GM23338 (cell line): ENCODE measurements around the gene TULP4. TPM values are rescaled to one million over a fixed set of nuclear protein-coding genes. Genes with fewer than 3 reads are reported as not detected.

Experiments used
- ATAC-seq: fragments of 200-7000 bp; cut with Tn5 transposase; 3 replicates; pipeline ENCODE4 v1.9.1; 2020
- DNase-seq: peaks from one replicate; pipeline ENCODE4 v3.0.0-alpha.2; 2015; ENCODE audit warnings: low spot score
- H2AFZ ChIP-seq: fragments of 200-600 bp; sonication (generic); 2 replicates; pipeline ENCODE4 v1.8.0; 2016; ENCODE audit warnings: antibody characterized with exemption, mild to moderate bottlenecking, moderate library complexity
- H3F3A ChIP-seq: fragments of 200-600 bp; sonication (generic); replicated peaks from 2 replicates; pipeline ENCODE4 v1.8.0; 2017; ENCODE audit warnings: antibody characterized with exemption, mixed run types, low read depth
- H3K27ac ChIP-seq: fragments of 200-600 bp; sonication (generic); 2 replicates; pipeline ENCODE4 v1.6.1; 2016; ENCODE audit warnings: low read depth
- H3K27me3 ChIP-seq: fragments of 200-600 bp; sonication (generic); 2 replicates; pipeline ENCODE4 v1.8.0; 2016; ENCODE audit warnings: mild to moderate bottlenecking, mixed run types, moderate library complexity; ENCODE audit not compliant: insufficient read depth
- H3K36me3 ChIP-seq: fragments of 200-600 bp; sonication (generic); 2 replicates; pipeline ENCODE4 v1.8.0; 2016; ENCODE audit warnings: mild to moderate bottlenecking; ENCODE audit not compliant: insufficient read depth
- H3K4me1 ChIP-seq: fragments of 200-600 bp; sonication (generic); 2 replicates; pipeline ENCODE4 v1.8.0; 2016; ENCODE audit warnings: mild to moderate bottlenecking, moderate library complexity; ENCODE audit not compliant: insufficient read depth
- H3K4me2 ChIP-seq: fragments of 200-600 bp; sonication (generic); 2 replicates; pipeline ENCODE4 v1.7.1; 2017; ENCODE audit warnings: mixed run types
- H3K4me3 ChIP-seq: fragments of 200-600 bp; sonication (generic); 2 replicates; pipeline ENCODE4 v1.6.1; 2016; ENCODE audit warnings: mixed run types
- H3K79me2 ChIP-seq: fragments of 200-600 bp; sonication (generic); replicated peaks from 2 replicates; pipeline ENCODE4 v1.8.0; 2017; ENCODE audit warnings: mild to moderate bottlenecking; ENCODE audit not compliant: insufficient read depth
- H3K9me2 ChIP-seq: fragments of 200-600 bp; sonication (generic); 2 replicates; pipeline ENCODE4 v1.8.0; 2017; ENCODE audit not compliant: insufficient read depth
- H4K20me1 ChIP-seq: fragments of 200-600 bp; sonication (generic); replicated peaks from 2 replicates; pipeline ENCODE4 v1.8.0; 2017; ENCODE audit warnings: mild to moderate bottlenecking; ENCODE audit not compliant: insufficient read depth
- H3K27ac Mint-ChIP-seq: 2 replicates; pipeline ENCODE4 v1.8.0; 2020; ENCODE audit warnings: inconsistent platforms, mild to moderate bottlenecking, moderate library complexity, mixed read lengths
- H3K27me3 Mint-ChIP-seq: 3 replicates; pipeline ENCODE4 v1.8.0; 2022; ENCODE audit warnings: low read depth, mild to moderate bottlenecking, moderate library complexity, mixed read lengths, inconsistent platforms; ENCODE audit not compliant: insufficient read depth, poor library complexity
- H3K36me3 Mint-ChIP-seq: 3 replicates; pipeline ENCODE4 v1.8.0; 2021; ENCODE audit warnings: low read depth, mild to moderate bottlenecking, inconsistent platforms, moderate library complexity, mixed read lengths
- H3K4me1 Mint-ChIP-seq: 3 replicates; pipeline ENCODE4 v1.8.0; 2020; ENCODE audit warnings: mild to moderate bottlenecking, inconsistent platforms, mixed read lengths
- H3K4me3 Mint-ChIP-seq: 3 replicates; pipeline ENCODE4 v1.8.0; 2021; ENCODE audit warnings: moderate library complexity, mild to moderate bottlenecking, inconsistent platforms, mixed read lengths
- H3K9me3 Mint-ChIP-seq: 3 replicates; pipeline ENCODE4 v1.8.0; 2020; ENCODE audit warnings: moderate library complexity, mild to moderate bottlenecking, inconsistent platforms, mixed read lengths
- CREB1 ChIP-seq: fragments of 250-450 bp; sonication (Bioruptor Pico); IDR thresholded peaks from 2 replicates; pipeline ENCODE4 v1.5.0; 2020; ENCODE audit warnings: low read depth, mild to moderate bottlenecking, moderate library complexity
- ETS1 ChIP-seq: IDR thresholded peaks from 2 replicates; pipeline ENCODE4 v1.6.1; 2016; ENCODE audit warnings: antibody characterized with exemption
- EZH2phosphoT487 ChIP-seq: fragments of 200-600 bp; sonication (generic); IDR thresholded peaks from one replicate; pipeline ENCODE4 v1.8.1; 2018; ENCODE audit warnings: antibody characterized with exemption; ENCODE audit not compliant: unreplicated experiment
- JUNB ChIP-seq: IDR thresholded peaks from one replicate; pipeline ENCODE4 v1.6.1; 2016; ENCODE audit warnings: antibody characterized with exemption; ENCODE audit not compliant: unreplicated experiment
- POLR2AphosphoS5 ChIP-seq: IDR thresholded peaks from 2 replicates; pipeline ENCODE4 v1.6.1; 2016; ENCODE audit warnings: antibody characterized with exemption, low read depth
- REST ChIP-seq: IDR thresholded peaks from one replicate; pipeline ENCODE4 v1.6.1; 2018; ENCODE audit warnings: antibody characterized with exemption; ENCODE audit not compliant: unreplicated experiment
- ZNF114 ChIP-seq: fragments of 250-450 bp; sonication (Bioruptor Pico); IDR thresholded peaks from 2 replicates; pipeline ENCODE4 v1.5.0; 2020; ENCODE audit warnings: mild to moderate bottlenecking, moderate library complexity
- ZNF462 ChIP-seq: fragments of 250-450 bp; sonication (Bioruptor Pico); IDR thresholded peaks from 2 replicates; pipeline ENCODE4 v1.5.0; 2020; ENCODE audit warnings: mild to moderate bottlenecking, moderate library complexity
- polyA plus RNA-seq: library from polyadenylated mRNA; unstranded; fragments of >200 nt; fragmentation: Nextera tagmentation; extraction: Ambion mirVana; gene quantifications from 2 replicates; pipeline ENCODE4 v1.2.1, GENCODE V29; 2016
- total RNA-seq: library from RNA; depleted of rRNA; stranded (reverse); fragments of >200 nt; shearing (Covaris generic); gene quantifications from 2 replicates; pipeline ENCODE4 v1.2.3, GENCODE V29; 2014

TULP4 gene
- total and polyA plus RNA-seq, 2 experiments from 2014 or later, result 31.2 to 50.2 TPM

- no peak for TF ChIP-seq REST
- TF ChIP-seq JUNB, result no peak
Observed at GRCh38 chr6:158361961-158362669, 49.9 kb downstream of the TULP4 start (continued).

GRCh38 chr6:158366363-158366762, 54.1 kb downstream of the TULP4 start:
- H3K4me1 Mint-ChIP-seq, result no peaks in the 10 kb centered on the region
- H2AFZ ChIP-seq, result no peak overlapping the region
- peaks cover 4% of the 10 kb centered on the region for H3K27me3 Mint-ChIP-seq
- H3K36me3 Mint-ChIP-seq, result no peaks in the 10 kb centered on the region; the same call in 2 of the 3 replicates
- ATAC-seq (no peak), DNase-seq (no peak)
- no peak overlapping the region; the same call in 2 of the 3 replicates for H3K4me3 Mint-ChIP-seq
- no peaks in the 10 kb centered on the region; the same call in 1 of the 2 replicates for H4K20me1 ChIP-seq
- no peaks in the 10 kb centered on the region for H3K27me3 ChIP-seq
- H3K36me3 ChIP-seq, result no peaks in the 10 kb centered on the region
- H3K79me2 ChIP-seq, result no peaks in the 10 kb centered on the region; the same call in 1 of the 2 replicates
- no peaks in the 10 kb centered on the region for H3F3A ChIP-seq
- H3K9me3 Mint-ChIP-seq, result peaks cover 4% of the 10 kb centered on the region; the same call in 1 of the 3 replicates
- no peaks in the 10 kb centered on the region for H3K4me1 ChIP-seq
- H3K9me2 ChIP-seq, result no peaks in the 10 kb centered on the region; the same call in 1 of the 2 replicates
- H3K27ac Mint-ChIP-seq, result no peak overlapping the region
- no peak overlapping the region for H3K4me3 ChIP-seq
- H3K27ac ChIP-seq, result no peak overlapping the region
- no peak overlapping the region for H3K4me2 ChIP-seq
- TF ChIP-seq ZNF114 (no peak), POLR2AphosphoS5 (no peak), JUNB (no peak)

GRCh38 chr6:158367816-158368215, 55.6 kb downstream of the TULP4 start:
- peaks cover 4% of the 10 kb centered on the region; the same call in 1 of the 2 replicates for H4K20me1 ChIP-seq
- DNase-seq, result no peak
- no peak overlapping the region for H2AFZ ChIP-seq
- H3K36me3 ChIP-seq, result no peaks in the 10 kb centered on the region
- Mint-ChIP-seq H3K36me3 (no peaks in the 10 kb centered on the region; the same call in 2 of the 3 replicates), H3K4me3 (no peak overlapping the region), H3K27ac (no peak overlapping the region), H3K9me3 (peaks cover 4% of the 10 kb centered on the region; the same call in 1 of the 3 replicates), H3K4me1 (no peaks in the 10 kb centered on the region), H3K27me3 (peaks cover 4% of the 10 kb centered on the region)
- H3K27me3 ChIP-seq, result no peaks in the 10 kb centered on the region
- no peak; the same call in 2 of the 3 replicates for ATAC-seq
- no peak overlapping the region for H3K4me2 ChIP-seq
- no peaks in the 10 kb centered on the region for H3F3A ChIP-seq
- H3K4me3 ChIP-seq, result no peak overlapping the region
- H3K9me2 ChIP-seq, result no peaks in the 10 kb centered on the region; the same call in 1 of the 2 replicates
- no peaks in the 10 kb centered on the region; the same call in 1 of the 2 replicates for H3K79me2 ChIP-seq
- no peaks in the 10 kb centered on the region for H3K4me1 ChIP-seq
- H3K27ac ChIP-seq, result no peak overlapping the region
- TF ChIP-seq ZNF462 (no peak), EZH2phosphoT487 (no peak), POLR2AphosphoS5 (no peak), ETS1 (no peak), ZNF114 (no peak), CREB1 (CRISPR knock-in tag) (no peak)
